NT2/D1 (cell line): ENCODE data around the gene USP8.
"Not testable (repeated sequence)": the region's sequence is repeated elsewhere in the genome, so short reads cannot be mapped to it uniquely, and the experiment has no call there.

Source experiments
- DNase-seq: peaks from one replicate; pipeline ENCODE4 v3.0.0-alpha.2; 2011; ENCODE audit warnings: low read depth, low spot score
- H3K27me3 ChIP-seq: 2 replicates; pipeline ENCODE4 v1.6.0; 2011; ENCODE audit warnings: mild to moderate bottlenecking; ENCODE audit not compliant: insufficient read length, insufficient read depth
- H3K36me3 ChIP-seq: 2 replicates; pipeline ENCODE4 v1.6.1; 2011; ENCODE audit warnings: mild to moderate bottlenecking, low read length, mixed read lengths; ENCODE audit not compliant: insufficient read depth, insufficient read length
- H3K4me1 ChIP-seq: 2 replicates; pipeline ENCODE4 v1.5.1; 2011; ENCODE audit not compliant: insufficient read depth, insufficient read length
- H3K4me3 ChIP-seq: 2 replicates; pipeline ENCODE4 v1.5.1; 2011; ENCODE audit warnings: low read depth; ENCODE audit not compliant: insufficient read length
- H3K9ac ChIP-seq: 2 replicates; pipeline ENCODE4 v1.6.0; 2011; ENCODE audit warnings: low read depth; ENCODE audit not compliant: insufficient read length
- H3K9me3 ChIP-seq: 2 replicates; pipeline ENCODE4 v1.5.1; 2011; ENCODE audit warnings: mild to moderate bottlenecking, low read length; ENCODE audit not compliant: insufficient read depth
- SUZ12 ChIP-seq: IDR thresholded peaks from 2 replicates; pipeline ENCODE4 v1.6.1; 2011; ENCODE audit not compliant: insufficient read length, insufficient read depth; ENCODE audit errors: extremely low read depth
- YY1 ChIP-seq: IDR thresholded peaks from 2 replicates; pipeline ENCODE4 v1.6.1; 2011; ENCODE audit not compliant: insufficient read length, insufficient read depth
- ZNF274 ChIP-seq: IDR thresholded peaks from 2 replicates; pipeline ENCODE4 v1.6.1; 2011; ENCODE audit warnings: mild to moderate bottlenecking, low read depth, low read length

Gene USP8

GRCh38 chr15:50425219-50425618 is 1.0 kb downstream of the USP8 start:
- no peaks in the 10 kb centered on the region for H3K27me3 ChIP-seq
- no peak for DNase-seq
- TF ChIP-seq YY1 (no peak), SUZ12 (no peak), ZNF274 (no peak)
- H3K36me3 ChIP-seq: no peaks in the 10 kb centered on the region
- H3K9ac ChIP-seq: peak overlapping the region; percentile 94
- H3K4me1 ChIP-seq: no peaks in the 10 kb centered on the region
- H3K4me3 ChIP-seq: peak overlapping the region; percentile 94
- no peaks in the 10 kb centered on the region for H3K9me3 ChIP-seq

DNA sequence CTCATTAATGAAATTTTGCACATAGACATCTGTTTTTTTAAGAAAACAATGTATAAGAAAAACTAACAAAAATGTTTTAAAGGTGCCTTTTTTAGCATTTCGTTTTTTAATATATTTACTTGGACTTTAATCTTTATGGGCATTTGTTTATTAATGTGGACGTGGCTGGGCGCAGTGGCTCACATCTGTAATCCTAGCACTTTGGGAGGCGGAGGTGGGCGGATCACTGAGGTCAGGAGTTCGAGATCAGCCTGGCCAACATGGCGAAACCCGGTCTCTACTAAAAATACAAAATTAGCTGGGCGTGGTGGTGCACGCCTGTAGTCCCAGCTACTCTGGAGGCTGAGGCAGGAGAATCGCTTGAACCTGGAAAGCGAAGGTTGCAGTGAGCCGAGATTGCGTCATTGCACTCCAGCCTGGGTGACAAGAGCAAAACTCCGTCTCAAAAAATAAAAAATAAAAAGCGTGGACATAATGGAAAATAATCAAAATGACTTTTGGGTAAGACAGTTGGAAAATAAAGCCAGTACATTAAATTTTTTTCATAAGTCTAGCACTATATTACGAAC is 1.6 kb downstream of the USP8 start:
- H3K4me3 ChIP-seq, H3K9ac ChIP-seq, H3K27me3 ChIP-seq, H3K36me3 ChIP-seq, H3K4me1 ChIP-seq, H3K9me3 ChIP-seq, DNase-seq: not testable (repeated sequence)

GRCh38 chr15:50426428-50426827 is 2.2 kb downstream of the USP8 start:
- Histone ChIP-seq H3K9ac (no peak overlapping the region), H3K27me3 (no peaks in the 10 kb centered on the region), H3K9me3 (no peaks in the 10 kb centered on the region), H3K4me1 (no peaks in the 10 kb centered on the region), H3K36me3 (no peaks in the 10 kb centered on the region), H3K4me3 (no peak overlapping the region)
- TF ChIP-seq SUZ12 (no peak), ZNF274 (no peak), YY1 (no peak)
- DNase-seq: no peak

DNA sequence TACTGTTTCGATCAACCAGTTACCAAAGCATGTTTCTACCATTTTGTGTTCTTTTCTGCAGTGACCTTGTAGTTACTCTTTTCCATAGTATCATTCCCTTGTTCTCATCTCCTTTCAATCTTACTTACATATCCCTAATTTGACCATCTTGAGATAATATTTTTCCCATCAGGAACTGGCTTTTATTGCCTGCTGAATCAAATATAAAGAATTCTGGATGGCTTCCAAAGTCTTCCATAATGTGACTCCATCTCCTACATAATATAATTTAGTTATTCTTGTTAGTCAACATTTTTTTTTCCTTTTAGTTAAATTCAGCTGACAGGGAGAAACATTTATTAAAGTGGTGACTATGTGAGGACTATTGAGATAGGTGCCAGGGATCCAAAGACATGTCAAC is 7.0 kb downstream of the USP8 start:
- no peak overlapping the region for H3K9ac ChIP-seq
- H3K9me3 ChIP-seq: no peaks in the 10 kb centered on the region
- no peak overlapping the region for H3K4me3 ChIP-seq
- no peaks in the 10 kb centered on the region for H3K27me3 ChIP-seq
- no peak for DNase-seq
- no peak for TF ChIP-seq YY1
- no peak for TF ChIP-seq ZNF274
- TF ChIP-seq SUZ12: no peak
- no peaks in the 10 kb centered on the region for H3K4me1 ChIP-seq
- H3K36me3 ChIP-seq: peaks cover 8% of the 10 kb centered on the region

- peaks cover 8% of the 10 kb centered on the region for H3K36me3 ChIP-seq
- no peak overlapping the region for H3K4me3 ChIP-seq
- no peaks in the 10 kb centered on the region for H3K4me1 ChIP-seq
- no peaks in the 10 kb centered on the region for H3K9me3 ChIP-seq
- no peaks in the 10 kb centered on the region for H3K27me3 ChIP-seq
- no peak for DNase-seq
- no peak overlapping the region for H3K9ac ChIP-seq
- TF ChIP-seq YY1 (no peak), ZNF274 (no peak), SUZ12 (no peak)
Observed at GRCh38 chr15:50432230-50432629, 8.0 kb downstream of the USP8 start.

GRCh38 chr15:50435772-50436171 is 11.6 kb downstream of the USP8 start:
- H3K4me1 ChIP-seq: no peaks in the 10 kb centered on the region
- no peaks in the 10 kb centered on the region for H3K27me3 ChIP-seq
- DNase-seq: no peak
- no peak overlapping the region for H3K9ac ChIP-seq
- no peak overlapping the region for H3K4me3 ChIP-seq
- no peaks in the 10 kb centered on the region for H3K9me3 ChIP-seq
- TF ChIP-seq YY1: no peak
- peaks cover 24% of the 10 kb centered on the region for H3K36me3 ChIP-seq

DNA sequence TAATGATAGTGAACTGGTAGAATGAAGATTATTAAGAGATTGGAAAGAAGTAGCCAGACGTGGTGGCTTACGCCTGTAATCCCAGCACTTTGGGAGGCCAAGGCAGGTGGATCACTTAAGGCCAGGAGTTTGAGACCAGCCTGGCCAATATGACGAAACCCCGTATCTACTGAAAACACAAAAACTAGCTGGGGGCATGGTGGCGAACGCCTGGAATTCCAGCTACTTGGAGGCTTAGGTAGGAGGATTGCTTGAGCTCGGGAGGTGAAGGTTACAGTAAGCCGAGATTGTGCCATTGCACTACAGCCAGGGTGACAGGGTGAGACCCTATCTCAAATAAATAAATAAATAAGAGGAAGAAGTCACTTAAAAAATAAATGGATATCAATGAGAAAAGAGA is 14.0 kb downstream of the USP8 start:
- H3K27me3 ChIP-seq: no peaks in the 10 kb centered on the region
- H3K36me3 ChIP-seq: peaks cover 30% of the 10 kb centered on the region
- H3K4me3 ChIP-seq: no peak overlapping the region
- H3K4me1 ChIP-seq: no peaks in the 10 kb centered on the region
- no peak for DNase-seq
- H3K9me3 ChIP-seq: no peaks in the 10 kb centered on the region
- H3K9ac ChIP-seq: no peak overlapping the region
- TF ChIP-seq SUZ12 (no peak), YY1 (no peak), ZNF274 (no peak)

DNA sequence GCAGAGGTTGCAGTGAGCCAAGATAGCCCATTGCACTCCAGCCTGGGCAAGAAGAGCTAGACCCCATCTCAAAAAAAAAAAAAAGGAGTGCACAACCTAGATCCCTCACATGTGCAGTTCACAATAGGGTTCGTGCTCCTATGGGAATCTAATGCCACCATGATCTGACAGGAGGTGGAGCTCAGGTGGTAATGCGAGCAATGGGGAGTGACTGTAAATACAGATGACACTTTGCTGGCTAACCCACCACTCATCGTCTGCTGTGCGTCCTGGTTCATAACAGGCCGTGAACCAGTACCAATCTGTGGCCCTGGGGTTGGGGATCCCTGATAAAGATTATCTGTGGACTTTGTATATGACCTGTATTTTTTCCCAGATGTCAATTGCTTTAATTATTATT is 16.7 kb downstream of the USP8 start:
- no peak for TF ChIP-seq ZNF274
- no peak for TF ChIP-seq SUZ12
- no peak for TF ChIP-seq YY1
- peaks cover 37% of the 10 kb centered on the region for H3K36me3 ChIP-seq

More for the DNA sequence above, 16.7 kb downstream of the USP8 start:
- Histone ChIP-seq H3K9ac (no peak overlapping the region), H3K4me3 (no peak overlapping the region), H3K27me3 (no peaks in the 10 kb centered on the region), H3K4me1 (no peaks in the 10 kb centered on the region), H3K9me3 (no peaks in the 10 kb centered on the region)
- DNase-seq: no peak
